ENCODE results near the gene UNC13C.

DNA sequence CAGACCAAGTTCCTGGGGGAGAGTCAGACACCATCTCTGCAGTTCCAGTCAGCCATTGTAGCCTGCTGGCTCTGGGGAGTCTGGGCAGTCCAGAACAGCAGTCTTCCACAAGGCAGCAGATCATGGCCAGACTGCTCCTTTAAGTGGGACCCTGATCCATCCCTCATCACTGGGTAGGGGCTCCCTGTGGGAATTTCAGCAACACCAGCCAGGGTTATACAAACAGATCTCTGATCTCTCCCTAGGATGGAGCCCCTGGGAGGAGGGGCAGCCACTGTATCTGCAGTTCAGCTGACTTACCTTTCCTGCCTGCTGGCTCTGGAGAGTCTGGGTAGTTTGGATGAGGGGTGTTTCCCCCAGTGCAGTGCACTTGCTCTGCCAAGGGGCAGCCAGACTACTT, 42.1 kb upstream of the UNC13C start:
- TF ChIP-seq POLR2AphosphoS5 (IDR thresholded peaks at IDR 0.05; ENCODE audit: insufficient read depth, low read depth, low read length) (no peak), POLR2A (IDR thresholded peaks at IDR 0.05; ENCODE audit: low read depth, low read length) (no peak), EZH2 (IDR thresholded peaks at IDR 0.05; ENCODE audit: borderline replicate concordance, low read depth, low read length, severe bottlenecking) (no peak), MYC (IDR thresholded peaks at IDR 0.05; ENCODE audit: low read depth, low read length) (no peak)
- TF ChIP-seq, protein P1, sequence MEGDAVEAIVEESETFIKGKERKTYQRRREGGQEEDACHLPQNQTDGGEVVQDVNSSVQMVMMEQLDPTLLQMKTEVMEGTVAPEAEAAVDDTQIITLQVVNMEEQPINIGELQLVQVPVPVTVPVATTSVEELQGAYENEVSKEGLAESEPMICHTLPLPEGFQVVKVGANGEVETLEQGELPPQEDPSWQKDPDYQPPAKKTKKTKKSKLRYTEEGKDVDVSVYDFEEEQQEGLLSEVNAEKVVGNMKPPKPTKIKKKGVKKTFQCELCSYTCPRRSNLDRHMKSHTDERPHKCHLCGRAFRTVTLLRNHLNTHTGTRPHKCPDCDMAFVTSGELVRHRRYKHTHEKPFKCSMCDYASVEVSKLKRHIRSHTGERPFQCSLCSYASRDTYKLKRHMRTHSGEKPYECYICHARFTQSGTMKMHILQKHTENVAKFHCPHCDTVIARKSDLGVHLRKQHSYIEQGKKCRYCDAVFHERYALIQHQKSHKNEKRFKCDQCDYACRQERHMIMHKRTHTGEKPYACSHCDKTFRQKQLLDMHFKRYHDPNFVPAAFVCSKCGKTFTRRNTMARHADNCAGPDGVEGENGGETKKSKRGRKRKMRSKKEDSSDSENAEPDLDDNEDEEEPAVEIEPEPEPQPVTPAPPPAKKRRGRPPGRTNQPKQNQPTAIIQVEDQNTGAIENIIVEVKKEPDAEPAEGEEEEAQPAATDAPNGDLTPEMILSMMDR (IDR thresholded peaks at IDR 0.05; ENCODE audit: extremely low read depth in 1 of 2, insufficient read depth in 1 of 2, low read depth in 1 of 2, low read length in 2 of 2) = no peak
- TF ChIP-seq, protein P2, sequence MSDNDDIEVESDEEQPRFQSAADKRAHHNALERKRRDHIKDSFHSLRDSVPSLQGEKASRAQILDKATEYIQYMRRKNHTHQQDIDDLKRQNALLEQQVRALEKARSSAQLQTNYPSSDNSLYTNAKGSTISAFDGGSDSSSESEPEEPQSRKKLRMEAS (IDR thresholded peaks at IDR 0.05; ENCODE audit: insufficient read depth, insufficient read length) = no peak

All from endothelial cell of umbilical vein (primary cell).